Measurements from ENCODE around the gene ZCCHC7. TPM values are rescaled to one million over a fixed set of nuclear protein-coding genes. Genes with fewer than 3 reads are reported as not detected.

Gene ZCCHC7
- total and polyA plus RNA-seq, 4 donors: 9.8 to 30.5 (median 18.8) TPM

DNA sequence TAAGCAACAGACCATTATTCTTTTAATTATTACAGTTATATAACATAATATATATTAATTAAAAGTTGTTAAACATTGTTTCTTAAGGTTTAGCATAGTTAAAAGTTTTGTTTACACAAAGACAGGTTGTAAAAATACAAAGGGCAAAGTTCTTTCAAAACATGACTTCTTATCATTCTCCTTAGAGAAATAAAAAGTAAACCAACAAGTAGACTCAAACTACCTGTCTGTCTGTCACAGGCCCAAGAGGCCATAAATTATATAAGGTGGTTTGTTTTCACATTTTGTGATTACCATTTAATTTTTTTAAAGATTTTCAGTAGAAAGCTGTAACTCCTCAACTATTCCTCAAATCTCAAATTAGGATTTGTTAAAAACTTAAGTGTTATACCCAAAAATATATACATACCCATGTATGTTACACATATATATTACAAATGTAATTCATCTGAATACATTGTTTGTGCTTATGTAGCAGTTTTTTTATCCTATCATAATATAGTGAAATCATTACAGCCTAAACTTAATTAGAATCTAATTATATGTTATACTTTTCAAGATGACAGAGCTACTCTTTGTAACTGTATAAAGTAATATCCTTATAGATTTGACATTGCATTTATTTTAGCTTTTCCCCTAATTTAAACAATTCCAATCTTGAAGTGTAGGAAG, 208.3 kb downstream of the ZCCHC7 start:
- H3K4me1 ChIP-seq (ENCODE audit: control insufficient read depth in 1 of 2, insufficient read depth in 2 of 2, low read length in 2 of 2): no peaks in the 10 kb centered on the region
- no peaks in the 10 kb centered on the region for H3K36me3 ChIP-seq (ENCODE audit: control insufficient read depth in 1 of 2, insufficient read depth in 2 of 2, low read length in 1 of 2)
- H3K9me3 ChIP-seq (ENCODE audit: control insufficient read depth, low read length): no peaks in the 10 kb centered on the region
- no peaks in the 10 kb centered on the region for H3K27me3 ChIP-seq (ENCODE audit: control insufficient read depth in 1 of 2, insufficient read depth in 2 of 2, low read length in 1 of 2)
- no peak overlapping the region for H3K4me3 ChIP-seq (ENCODE audit: low read length in 2 of 2)
- DNase-seq (no peak), ATAC-seq (ENCODE audit: low FRiP score) (no peak)
- intact Hi-C loops (cut with DNase I): loop anchor here in 1 of 2 donors (5.0 kb wide), 1 partner anchor 49 kb away; no protein-coding TSS in a partner anchor
- H3K27ac ChIP-seq (ENCODE audit: low read depth in 1 of 2, low read length in 2 of 2): no peak overlapping the region

DNA sequence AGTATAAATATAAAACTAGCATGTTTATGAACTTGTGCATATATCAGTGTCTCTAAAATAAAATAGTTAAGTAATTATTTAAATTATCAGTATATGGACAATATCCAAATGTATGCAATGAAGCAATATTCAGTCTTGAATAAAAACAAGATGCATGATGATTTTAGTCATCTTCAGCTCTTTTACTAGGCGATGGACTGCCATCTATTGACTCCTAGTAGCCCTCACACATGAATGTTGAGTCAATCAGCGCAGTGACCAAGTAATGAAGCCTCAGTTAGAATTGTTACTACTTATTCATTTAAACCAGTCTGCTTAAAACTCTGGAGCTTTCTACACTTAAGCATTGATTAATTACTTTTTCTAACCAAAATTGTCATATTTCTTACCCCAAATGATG, 209.2 kb downstream of the ZCCHC7 start:
- ATAC-seq (ENCODE audit: low FRiP score) (no peak), DNase-seq (no peak)
- Histone ChIP-seq H3K4me3 (ENCODE audit: low read length in 2 of 2) (no peak overlapping the region), H3K9me3 (ENCODE audit: control insufficient read depth, low read length) (no peaks in the 10 kb centered on the region), H3K27me3 (ENCODE audit: control insufficient read depth in 1 of 2, insufficient read depth in 2 of 2, low read length in 1 of 2) (no peaks in the 10 kb centered on the region), H3K36me3 (ENCODE audit: control insufficient read depth in 1 of 2, insufficient read depth in 2 of 2, low read length in 1 of 2) (no peaks in the 10 kb centered on the region), H3K4me1 (ENCODE audit: control insufficient read depth in 1 of 2, insufficient read depth in 2 of 2, low read length in 2 of 2) (no peaks in the 10 kb centered on the region), H3K27ac (ENCODE audit: low read depth in 1 of 2, low read length in 2 of 2) (no peak overlapping the region)
- intact Hi-C loops (cut with DNase I): loop anchor here in 1 of 2 donors (5.0 kb wide), 1 partner anchor 48 kb away; no protein-coding TSS in a partner anchor
- 94 to 97% methylated on average over 2 of the region's 2 CpGs for WGBS, 2 donors

DNA sequence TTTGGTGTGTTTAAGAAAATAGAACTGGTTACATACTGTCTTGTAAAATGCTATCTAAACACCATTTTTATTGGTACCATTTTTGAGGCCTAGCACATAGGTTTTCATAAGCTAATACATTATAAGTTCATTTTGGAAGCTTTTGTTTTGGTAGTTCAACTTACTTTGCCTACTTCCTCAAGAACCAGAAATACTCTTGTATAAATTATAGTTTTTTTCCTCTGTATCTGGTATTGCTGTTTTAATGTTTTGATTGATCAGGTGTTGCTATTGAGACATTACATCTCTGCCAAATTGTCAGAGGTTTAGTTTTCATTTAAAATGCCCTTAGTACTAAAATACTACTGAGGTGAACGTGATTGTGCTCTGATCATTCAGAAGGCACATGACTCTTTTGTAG, 211.5 kb downstream of the ZCCHC7 start:
- Histone ChIP-seq H3K36me3 (ENCODE audit: control insufficient read depth in 1 of 2, insufficient read depth in 2 of 2, low read length in 1 of 2) (no peaks in the 10 kb centered on the region), H3K4me3 (ENCODE audit: low read length in 2 of 2) (no peak overlapping the region), H3K27me3 (ENCODE audit: control insufficient read depth in 1 of 2, insufficient read depth in 2 of 2, low read length in 1 of 2) (no peaks in the 10 kb centered on the region), H3K27ac (ENCODE audit: low read depth in 1 of 2, low read length in 2 of 2) (no peak overlapping the region), H3K9me3 (ENCODE audit: control insufficient read depth, low read length) (no peaks in the 10 kb centered on the region), H3K4me1 (ENCODE audit: control insufficient read depth in 1 of 2, insufficient read depth in 2 of 2, low read length in 2 of 2) (no peaks in the 10 kb centered on the region)
- intact Hi-C loops (cut with DNase I): no loop called here
- ATAC-seq (ENCODE audit: low FRiP score) (no peak), DNase-seq (no peak)
- WGBS, 2 donors: 95% methylated on average over 1 of the region's 1 CpG

DNA sequence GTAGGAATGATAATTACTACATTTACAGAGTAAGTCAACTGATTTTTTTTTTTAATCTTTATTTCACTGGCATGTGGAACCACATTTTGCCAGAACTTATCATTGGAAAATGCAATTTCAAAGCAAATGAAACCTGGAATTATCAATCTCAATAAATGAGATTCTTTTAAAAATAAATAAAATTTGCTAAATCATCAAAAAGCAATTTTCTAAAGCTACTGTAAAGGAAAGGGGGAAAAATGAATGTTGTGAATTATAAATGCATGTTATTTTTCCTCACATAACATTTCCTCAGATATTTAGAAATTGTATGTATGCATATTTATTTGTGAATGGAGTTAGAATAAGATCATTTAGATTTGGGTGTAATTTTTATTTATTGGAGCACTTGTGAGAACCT, 212.2 kb downstream of the ZCCHC7 start:
- Histone ChIP-seq H3K27me3 (ENCODE audit: control insufficient read depth in 1 of 2, insufficient read depth in 2 of 2, low read length in 1 of 2) (no peaks in the 10 kb centered on the region), H3K27ac (ENCODE audit: low read depth in 1 of 2, low read length in 2 of 2) (no peak overlapping the region), H3K9me3 (ENCODE audit: control insufficient read depth, low read length) (no peaks in the 10 kb centered on the region), H3K36me3 (ENCODE audit: control insufficient read depth in 1 of 2, insufficient read depth in 2 of 2, low read length in 1 of 2) (no peaks in the 10 kb centered on the region), H3K4me1 (ENCODE audit: control insufficient read depth in 1 of 2, insufficient read depth in 2 of 2, low read length in 2 of 2) (no peaks in the 10 kb centered on the region), H3K4me3 (ENCODE audit: low read length in 2 of 2) (no peak overlapping the region)
- DNase-seq (no peak), ATAC-seq (ENCODE audit: low FRiP score) (no peak)
- intact Hi-C loops (cut with DNase I): no loop called here

DNA sequence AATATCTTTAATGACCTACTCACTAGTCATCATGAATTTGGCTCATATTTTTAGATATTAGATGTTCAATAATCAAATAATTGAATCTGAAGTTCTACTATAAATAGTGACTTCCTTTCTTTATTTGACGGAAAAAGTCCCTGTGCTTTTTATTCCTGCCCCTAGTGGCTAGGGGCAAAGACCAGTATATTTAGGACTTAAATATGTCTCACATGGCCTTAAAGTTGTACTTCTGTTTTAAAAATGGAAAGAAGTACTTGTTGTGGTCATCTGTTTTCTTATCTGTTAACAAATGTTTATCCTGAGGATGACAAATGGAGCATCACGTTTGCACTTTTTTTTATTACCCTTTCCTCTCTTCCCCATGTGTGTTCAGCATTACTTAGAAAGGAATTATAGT, 212.9 kb downstream of the ZCCHC7 start:
- ATAC-seq (ENCODE audit: low FRiP score): no peak

DNA sequence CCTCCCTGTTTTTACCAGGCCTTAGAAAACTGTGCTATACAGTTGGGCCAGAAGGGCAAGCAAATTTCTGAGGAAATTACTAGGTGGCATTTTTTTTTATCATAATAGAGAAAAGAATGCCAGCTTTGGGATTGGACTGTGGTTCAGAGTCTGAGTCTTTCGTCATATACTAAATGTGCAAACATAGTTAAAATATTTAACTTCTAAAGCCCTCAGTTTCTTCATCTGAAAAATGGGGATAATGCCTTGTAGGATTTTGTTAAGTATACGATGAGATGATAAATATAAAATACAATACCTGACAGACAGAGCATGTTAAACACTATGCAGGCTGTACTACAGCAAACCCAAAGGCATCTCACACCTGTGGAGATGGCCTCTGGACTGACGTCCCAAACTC, 214.9 kb downstream of the ZCCHC7 start:
- no peak for DNase-seq
- intact Hi-C loops (cut with DNase I): no loop called here
- Histone ChIP-seq H3K4me1 (ENCODE audit: control insufficient read depth in 1 of 2, insufficient read depth in 2 of 2, low read length in 2 of 2) (no peaks in the 10 kb centered on the region), H3K27ac (ENCODE audit: low read depth in 1 of 2, low read length in 2 of 2) (no peak overlapping the region), H3K27me3 (ENCODE audit: control insufficient read depth in 1 of 2, insufficient read depth in 2 of 2, low read length in 1 of 2) (no peaks in the 10 kb centered on the region), H3K4me3 (ENCODE audit: low read length in 2 of 2) (no peak overlapping the region), H3K36me3 (ENCODE audit: control insufficient read depth in 1 of 2, insufficient read depth in 2 of 2, low read length in 1 of 2) (no peaks in the 10 kb centered on the region), H3K9me3 (ENCODE audit: control insufficient read depth, low read length) (no peaks in the 10 kb centered on the region)
- ATAC-seq (ENCODE audit: low FRiP score): no peak
- 95 to 96% methylated on average over 3 of the region's 3 CpGs for WGBS, 2 donors

More for the DNA sequence above, 212.9 kb downstream of the ZCCHC7 start:
- H3K36me3 ChIP-seq (ENCODE audit: control insufficient read depth in 1 of 2, insufficient read depth in 2 of 2, low read length in 1 of 2): no peaks in the 10 kb centered on the region
- no peak overlapping the region for H3K27ac ChIP-seq (ENCODE audit: low read depth in 1 of 2, low read length in 2 of 2)
- H3K4me3 ChIP-seq (ENCODE audit: low read length in 2 of 2): no peak overlapping the region
- H3K27me3 ChIP-seq (ENCODE audit: control insufficient read depth in 1 of 2, insufficient read depth in 2 of 2, low read length in 1 of 2): no peaks in the 10 kb centered on the region
- no peak for DNase-seq
- H3K4me1 ChIP-seq (ENCODE audit: control insufficient read depth in 1 of 2, insufficient read depth in 2 of 2, low read length in 2 of 2): no peaks in the 10 kb centered on the region
- intact Hi-C loops (cut with DNase I): no loop called here
- no peaks in the 10 kb centered on the region for H3K9me3 ChIP-seq (ENCODE audit: control insufficient read depth, low read length)
- WGBS, 2 donors: 74% methylated on average over 2 of the region's 2 CpGs

DNA sequence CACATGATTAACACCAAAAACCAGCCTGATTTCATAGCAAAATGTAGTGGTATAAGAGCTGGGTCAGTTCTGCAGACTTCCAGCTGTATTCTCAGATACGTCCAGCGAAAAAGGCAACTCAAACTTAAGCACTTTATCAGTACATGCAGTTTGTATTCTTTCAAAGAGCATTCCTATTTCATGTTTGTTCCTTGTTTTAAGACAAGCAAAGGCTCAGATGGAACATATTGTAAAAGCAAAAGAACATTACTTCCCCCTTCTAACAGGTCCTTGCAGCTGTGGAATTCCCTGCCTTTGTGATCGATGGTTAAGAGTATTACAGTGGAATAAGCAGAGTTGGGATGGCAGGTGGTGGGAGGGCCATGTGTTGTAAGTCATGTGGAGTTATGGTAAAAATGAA, 215.8 kb downstream of the ZCCHC7 start:
- DNase-seq (no peak), ATAC-seq (ENCODE audit: low FRiP score) (no peak)
- 91 to 95% methylated on average over 3 of the region's 3 CpGs for WGBS, 2 donors
- H3K27ac ChIP-seq (ENCODE audit: low read depth in 1 of 2, low read length in 2 of 2): no peak overlapping the region
- H3K36me3 ChIP-seq (ENCODE audit: control insufficient read depth in 1 of 2, insufficient read depth in 2 of 2, low read length in 1 of 2): no peaks in the 10 kb centered on the region
- no peaks in the 10 kb centered on the region for H3K27me3 ChIP-seq (ENCODE audit: control insufficient read depth in 1 of 2, insufficient read depth in 2 of 2, low read length in 1 of 2)
- no peak overlapping the region for H3K4me3 ChIP-seq (ENCODE audit: low read length in 2 of 2)
- H3K4me1 ChIP-seq (ENCODE audit: control insufficient read depth in 1 of 2, insufficient read depth in 2 of 2, low read length in 2 of 2): no peaks in the 10 kb centered on the region
- H3K9me3 ChIP-seq (ENCODE audit: control insufficient read depth, low read length): no peaks in the 10 kb centered on the region
- intact Hi-C loops (cut with DNase I): no loop called here

DNA sequence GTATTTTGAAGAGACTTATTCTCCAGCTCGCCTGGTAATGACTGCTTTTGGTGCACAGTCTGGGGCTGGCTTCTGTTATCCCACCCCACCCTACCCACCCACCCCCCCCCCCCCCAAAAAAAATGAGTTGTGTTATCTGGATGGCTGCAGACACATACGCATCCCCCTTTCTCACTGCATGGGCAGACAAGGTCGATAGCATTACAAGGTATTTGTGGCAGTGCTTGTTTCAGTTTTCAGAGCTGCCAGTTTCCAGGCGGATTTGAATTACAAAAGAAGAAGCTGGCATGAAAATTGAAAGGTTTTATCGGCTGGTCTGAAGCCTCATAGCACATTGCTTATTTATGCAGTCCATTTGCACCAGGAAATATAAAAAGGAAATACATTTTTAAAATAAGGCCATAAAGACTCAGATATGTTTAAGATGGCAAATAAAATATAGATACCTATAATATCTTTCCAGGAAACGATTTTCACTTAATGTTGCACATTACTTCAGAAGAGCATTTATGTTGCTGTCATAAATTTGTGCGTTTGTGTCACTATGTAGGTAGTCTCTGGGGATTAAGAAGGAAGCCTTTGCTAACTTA, 217.0 kb downstream of the ZCCHC7 start:
- intact Hi-C loops (cut with DNase I): no loop called here
- Histone ChIP-seq H3K4me1 (ENCODE audit: control insufficient read depth in 1 of 2, insufficient read depth in 2 of 2, low read length in 2 of 2) (no peaks in the 10 kb centered on the region), H3K4me3 (ENCODE audit: low read length in 2 of 2) (no peak overlapping the region), H3K36me3 (ENCODE audit: control insufficient read depth in 1 of 2, insufficient read depth in 2 of 2, low read length in 1 of 2) (no peaks in the 10 kb centered on the region), H3K27ac (ENCODE audit: low read depth in 1 of 2, low read length in 2 of 2) (no peak overlapping the region), H3K27me3 (ENCODE audit: control insufficient read depth in 1 of 2, insufficient read depth in 2 of 2, low read length in 1 of 2) (no peaks in the 10 kb centered on the region), H3K9me3 (ENCODE audit: control insufficient read depth, low read length) (no peaks in the 10 kb centered on the region)
- 75 to 81% methylated on average over 7 of the region's 7 CpGs for WGBS, 2 donors
- DNase-seq: no peak
- ATAC-seq (ENCODE audit: low FRiP score): no peak

DNA sequence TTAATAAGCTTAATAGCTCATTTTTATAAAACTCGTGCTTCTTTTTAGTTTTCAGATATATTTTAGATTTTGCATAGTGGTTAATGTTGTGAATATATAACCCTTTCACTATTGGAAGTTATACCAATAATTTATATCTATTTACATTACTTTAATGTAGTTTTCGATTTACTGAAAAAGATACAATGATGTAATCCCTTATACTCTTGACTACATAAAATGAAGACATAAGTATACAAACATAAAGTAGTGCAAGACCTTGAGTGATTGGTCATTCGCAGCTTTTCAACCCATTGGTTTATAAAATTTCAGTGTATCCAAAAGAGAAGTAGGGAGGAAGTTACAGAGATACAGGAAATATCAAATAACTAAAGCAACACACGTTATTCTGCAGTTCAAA, 217.8 kb downstream of the ZCCHC7 start:
- Histone ChIP-seq H3K9me3 (ENCODE audit: control insufficient read depth, low read length) (no peaks in the 10 kb centered on the region), H3K4me1 (ENCODE audit: control insufficient read depth in 1 of 2, insufficient read depth in 2 of 2, low read length in 2 of 2) (no peaks in the 10 kb centered on the region), H3K36me3 (ENCODE audit: control insufficient read depth in 1 of 2, insufficient read depth in 2 of 2, low read length in 1 of 2) (no peaks in the 10 kb centered on the region), H3K27me3 (ENCODE audit: control insufficient read depth in 1 of 2, insufficient read depth in 2 of 2, low read length in 1 of 2) (no peaks in the 10 kb centered on the region), H3K27ac (ENCODE audit: low read depth in 1 of 2, low read length in 2 of 2) (no peak overlapping the region), H3K4me3 (ENCODE audit: low read length in 2 of 2) (no peak overlapping the region)
- intact Hi-C loops (cut with DNase I): no loop called here
- DNase-seq: no peak
- no peak for ATAC-seq (ENCODE audit: low FRiP score)
- WGBS, 2 donors: 85 to 87% methylated on average over 4 of the region's 4 CpGs

Measured in aorta (tissue), 5 donors.